ENCODE data around the gene ASAH2. TPM values are rescaled to one million over a fixed set of nuclear protein-coding genes. Genes with fewer than 3 reads are reported as not detected.

ASAH2 gene
- total and polyA plus RNA-seq, 2 of the 13 experiments (the other 11 are each of a cell fraction or from before 2014, with no cell fraction given) = 16.0 to 17.9 TPM

- TF ChIP-seq ZNF30 (CRISPR knock-in tag; IDR thresholded peaks at IDR 0.05) = no peak
- TF ChIP-seq KLF16 (CRISPR knock-in tag; IDR thresholded peaks at IDR 0.05) = peak in 1 of 2 experiments; percentile 40; a peak in 1 of 4 replicates
- TF ChIP-seq THAP11 (CRISPR knock-in tag; IDR thresholded peaks at IDR 0.05) = peak; percentile 41
- peak; percentile 83 for TF ChIP-seq CBFB (CRISPR knock-in tag; IDR thresholded peaks at IDR 0.05)
- TF ChIP-seq REXO4 (CRISPR knock-in tag; IDR thresholded peaks at IDR 0.05; ENCODE audit: borderline replicate concordance) = no peak
These were observed 16.8 kb downstream of the ASAH2 start (continued) for GRCh38 chr10:50234486-50234885.

- Histone ChIP-seq H3K4me1 (ENCODE audit: insufficient read depth, low read length) (peaks cover 72% of the 10 kb centered on the region), H3K9me3 (ENCODE audit: low read length) (no peaks in the 10 kb centered on the region), H4K20me1 (ENCODE audit: insufficient read depth, low read length) (no peaks in the 10 kb centered on the region), H3K36me3 (replicated peaks in 1 of 2; ENCODE audit: control insufficient read depth in 1 of 2, insufficient read depth in 2 of 2, low read length in 2 of 2) (no peaks in the 10 kb centered on the region), H3K4me3 (replicated peaks in 1 of 3; ENCODE audit: insufficient read depth in 1 of 3, low read depth in 2 of 3, low read length in 3 of 3) (no peak overlapping the region), H2AFZ (ENCODE audit: low read length) (no peak overlapping the region), H3K79me2 (ENCODE audit: insufficient read depth, low read length) (no peaks in the 10 kb centered on the region), H3K9ac (ENCODE audit: insufficient read depth, low read depth, low read length) (no peak overlapping the region), H3K4me2 (ENCODE audit: low read depth, low read length) (no peak overlapping the region), H3K27me3 (ENCODE audit: control insufficient read depth in 1 of 2, insufficient read depth in 2 of 2, low read length in 2 of 2) (no peaks in the 10 kb centered on the region), H3K27ac (ENCODE audit: extremely low read length, insufficient read depth, low read length) (no peak overlapping the region)
- in situ Hi-C loops (cut with HindIII; ENCODE audit: extremely low pct_ligation_motif_present, low pct_unique_long_range_greater_than_20kb) (no loop called here), intact Hi-C loops (cut with micrococcal nuclease; ENCODE audit: unreplicated experiment) (no loop called here)
- CTCF ChIA-PET (ENCODE audit: low intra/inter-chr PET ratio, low total read pairs) = no interaction called here
- BruUV-seq (replicated peaks) = no TSS peak
- POLR2A ChIA-PET = no interaction called here
- TF ChIP-seq ZBTB10 (CRISPR knock-in tag; IDR thresholded peaks at IDR 0.05; ENCODE audit: borderline replicate concordance) = no peak
- peak; percentile 70 for TF ChIP-seq HNF4A (CRISPR knock-in tag; IDR thresholded peaks at IDR 0.05)
- peak; percentile 10; the same call in 1 of the 2 replicates for TF ChIP-seq ARID5B (CRISPR knock-in tag; IDR thresholded peaks at IDR 0.05)
- no peak for TF ChIP-seq SUZ12 (IDR thresholded peaks at IDR 0.05; ENCODE audit: low read depth, low read length)
- TF ChIP-seq ZMYM4 (CRISPR knock-in tag; IDR thresholded peaks at IDR 0.05) = 0 out of 2 replicates have a peak, but pooled peaks have one; percentile 31
- TF ChIP-seq HNF4G (IDR thresholded peaks at IDR 0.05; ENCODE audit: borderline replicate concordance, low read depth, low read length) = peak; percentile 56; the same call in 1 of the 2 replicates
- TF ChIP-seq HNF4G (CRISPR knock-in tag; IDR thresholded peaks at IDR 0.05; ENCODE audit: borderline replicate concordance, low read depth) = no peak
- TF ChIP-seq POGZ (CRISPR knock-in tag; IDR thresholded peaks at IDR 0.05) = 0 out of 2 replicates have a peak, but pooled peaks have one; percentile 25
- TF ChIP-seq SOX13 (IDR thresholded peaks at IDR 0.05) = no peak
- peak in 1 of 2 experiments; percentile 36; a peak in 1 of 4 replicates for TF ChIP-seq SOX13 (CRISPR knock-in tag; conservative IDR thresholded peaks at IDR 0.05 in 1 of 2, IDR thresholded peaks at IDR 0.05 in 1 of 2)
- no peak for TF ChIP-seq ZNF879 (CRISPR knock-in tag; IDR thresholded peaks at IDR 0.05)
- peak; percentile 67; the same call in 1 of the 2 replicates for TF ChIP-seq ZNF644 (CRISPR knock-in tag; IDR thresholded peaks at IDR 0.05; ENCODE audit: low read depth)
- no peak for TF ChIP-seq IRF2 (CRISPR knock-in tag; IDR thresholded peaks at IDR 0.05)
- no peak for TF ChIP-seq SOX6 (IDR thresholded peaks at IDR 0.05)
- TF ChIP-seq SOX6 (CRISPR knock-in tag; IDR thresholded peaks at IDR 0.05) = 0 out of 2 replicates have a peak, but pooled peaks have one; percentile 12
- FAIRE-seq = no peak
- DNase-seq (ENCODE audit: low spot score) = no peak
- peak; percentile 52; the same call in 2 of the 3 replicates for ATAC-seq
These were observed 19.1 kb downstream of the ASAH2 start for GRCh38 chr10:50232261-50232639.

Data from HepG2 (cell line).